GM19043 (cell line): ENCODE results near the gene GPR63.
A peak's percentile ranks its signal among the peaks of the same experiment; 100 is the strongest.

Experiments used
- ATAC-seq: cut with Tn5 transposase; IDR thresholded peaks from one replicate; pipeline ENCODE4 v1.9.1; 2021; ENCODE audit warnings: low read depth; ENCODE audit not compliant: unreplicated experiment

Gene GPR63

DNA sequence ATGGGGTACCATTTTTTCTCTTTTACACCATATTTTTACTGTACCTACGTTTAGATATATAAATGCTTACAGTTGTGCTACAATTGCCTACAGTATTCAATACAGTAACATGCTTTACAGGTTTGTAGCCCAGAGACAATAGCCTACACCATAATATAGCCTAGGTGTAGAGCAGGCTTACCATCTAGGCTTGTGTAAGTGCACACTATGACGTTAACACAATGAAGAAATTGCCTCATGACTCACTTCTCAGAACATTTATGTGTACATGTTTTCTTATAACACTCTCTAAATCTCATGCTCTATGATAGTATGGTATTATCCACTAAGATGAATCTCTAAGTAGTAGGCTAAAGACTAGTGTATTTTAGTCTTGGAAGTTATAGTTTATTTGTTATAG lies 13.5 kb downstream of the GPR63 start:
- ATAC-seq, result no peak

DNA sequence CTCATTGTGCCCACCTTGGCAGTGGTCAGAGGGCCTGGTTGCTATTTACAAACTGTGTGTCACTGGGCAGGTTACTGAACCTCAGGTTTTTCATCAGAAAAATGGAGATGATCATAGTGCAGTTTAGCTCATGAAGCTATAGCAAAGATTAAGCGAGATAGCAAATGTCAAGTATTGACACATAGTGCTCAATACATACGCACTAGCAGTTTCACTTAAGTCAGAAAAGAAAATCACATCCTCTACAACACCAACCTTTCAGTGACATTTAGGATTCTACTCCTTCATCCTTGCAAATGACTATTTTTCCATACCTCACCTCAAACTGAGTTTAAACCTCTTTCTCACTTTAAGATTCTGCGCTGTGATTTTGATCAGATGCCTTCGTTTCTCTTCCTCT lies 16.2 kb downstream of the GPR63 start:
- no peak for ATAC-seq

DNA sequence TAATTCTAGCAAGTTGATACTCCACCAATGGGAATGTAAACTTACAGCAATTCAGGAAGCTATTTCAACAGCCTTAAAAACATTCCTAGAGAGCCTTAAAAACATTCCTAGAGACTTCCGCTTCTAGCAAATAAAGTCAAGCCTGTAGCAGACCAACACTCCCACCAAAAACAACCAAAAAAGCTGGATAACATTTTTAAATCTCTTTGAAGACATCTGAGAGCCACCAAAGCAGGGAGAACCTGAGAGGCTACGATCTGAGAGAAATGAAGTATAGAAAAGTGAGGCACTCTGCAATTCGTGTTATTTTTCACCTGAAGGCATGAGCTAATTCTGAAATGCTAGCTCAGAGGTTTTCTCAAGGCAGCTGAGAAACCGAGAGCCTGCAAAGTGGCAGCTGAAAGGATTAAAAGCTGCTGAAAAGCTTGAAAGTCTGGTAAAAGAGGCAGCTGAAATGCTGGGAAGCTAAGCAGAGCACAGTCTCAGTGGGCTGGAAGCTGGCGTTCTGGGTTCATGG lies 20.9 kb downstream of the GPR63 start:
- no peak for ATAC-seq

DNA sequence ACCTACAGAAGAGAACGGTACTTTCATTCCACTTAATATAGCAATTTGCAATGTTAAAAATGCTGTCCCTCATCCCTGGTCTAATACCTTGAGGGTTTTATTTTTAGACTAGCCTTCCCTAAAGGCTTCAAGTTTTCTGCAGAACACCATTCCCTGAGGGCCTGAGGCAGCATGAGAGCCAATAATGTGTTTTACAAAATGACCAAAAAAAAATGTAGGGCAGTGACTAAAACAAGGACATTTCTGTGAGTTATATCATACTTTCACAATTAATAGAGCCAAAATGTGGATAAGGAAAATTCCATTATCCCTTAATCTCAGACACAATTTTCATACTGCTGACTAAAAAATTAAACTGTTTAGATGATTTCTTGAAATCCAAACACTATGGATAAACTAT lies 22.7 kb downstream of the GPR63 start:
- ATAC-seq, result no peak

DNA sequence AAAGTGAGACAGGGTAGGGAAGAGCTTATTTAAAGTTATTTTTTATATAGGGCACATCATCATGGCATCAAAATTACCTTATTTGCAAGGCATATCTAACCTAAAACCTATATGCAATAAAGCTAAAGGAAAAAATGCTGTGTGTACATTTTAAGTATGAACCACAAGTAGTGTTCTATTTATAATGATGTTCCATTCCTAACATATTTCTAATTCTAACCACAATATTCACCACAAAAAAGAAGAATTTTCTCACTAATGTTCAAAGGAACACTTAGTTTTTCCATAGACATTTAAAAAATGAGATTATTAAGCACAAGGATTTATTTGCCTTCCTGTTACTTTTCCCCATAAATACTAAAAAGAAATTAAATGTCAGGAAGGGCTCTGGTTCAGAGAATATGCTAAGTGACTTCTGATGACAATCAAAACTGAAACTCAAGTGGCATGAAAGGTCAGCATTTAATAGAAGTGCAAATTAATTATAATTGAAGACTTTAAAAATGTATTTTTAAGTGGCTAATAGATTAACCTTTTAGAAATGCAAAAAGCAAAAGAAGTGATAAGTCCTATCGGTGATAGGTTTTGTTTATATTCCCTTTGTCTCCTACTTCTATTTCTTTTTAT lies 25.1 kb downstream of the GPR63 start:
- no peak for ATAC-seq

DNA sequence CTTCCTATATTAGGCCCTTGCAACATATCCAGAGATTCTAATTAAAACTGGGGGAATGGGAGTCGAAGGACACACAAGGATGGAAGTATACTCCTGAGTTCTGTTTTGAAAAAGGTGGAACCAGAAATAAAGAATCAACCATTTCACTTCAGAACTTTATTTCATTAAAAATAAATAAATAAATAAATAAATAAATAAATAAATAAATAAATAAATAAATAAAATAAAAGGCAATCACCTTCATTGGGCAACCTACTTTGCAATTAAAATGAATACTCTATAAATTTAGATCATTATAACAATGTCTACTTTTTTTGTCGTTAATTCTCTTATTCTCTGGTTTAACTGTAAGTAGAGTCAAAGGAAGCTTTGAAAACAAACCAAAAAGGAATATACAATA lies 25.6 kb downstream of the GPR63 start:
- no peak for ATAC-seq

DNA sequence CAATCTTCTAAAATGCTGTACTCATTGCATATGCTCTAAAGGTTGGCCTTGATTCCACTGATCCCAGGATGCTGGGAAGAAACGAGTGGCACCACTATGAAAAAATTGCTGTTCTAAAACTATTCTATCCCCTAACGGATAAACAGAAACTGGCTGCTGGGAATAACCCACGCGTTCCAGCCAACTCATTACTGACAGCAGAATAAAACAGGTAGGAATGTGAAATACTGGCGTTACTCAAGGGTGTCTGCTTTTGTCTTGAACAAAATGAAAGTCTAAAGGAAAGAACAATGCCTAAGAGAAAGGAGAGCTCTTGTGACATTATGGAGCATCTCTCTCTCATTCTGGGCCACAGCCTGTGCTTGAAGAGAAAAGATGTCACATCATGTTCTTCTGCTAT lies 26.1 kb downstream of the GPR63 start:
- ATAC-seq, result no peak

DNA sequence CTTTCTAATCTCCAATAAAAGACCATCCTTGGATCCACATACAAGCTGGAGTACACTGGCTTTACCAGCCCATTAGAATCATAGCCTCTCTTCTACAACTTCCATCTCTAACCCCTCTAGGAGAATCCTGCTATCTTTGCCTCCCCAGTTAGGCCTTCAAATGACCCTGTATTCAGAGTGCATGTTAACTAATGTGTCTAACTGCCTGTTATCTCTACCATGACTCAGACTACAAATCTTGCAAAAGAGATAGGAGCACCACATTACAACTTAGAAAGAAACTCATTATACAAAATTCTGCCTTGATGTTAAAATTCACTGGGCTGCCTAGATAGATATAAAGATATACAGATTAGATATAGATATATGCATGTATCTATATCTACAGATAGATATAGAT lies 28.2 kb downstream of the GPR63 start:
- no peak for ATAC-seq

DNA sequence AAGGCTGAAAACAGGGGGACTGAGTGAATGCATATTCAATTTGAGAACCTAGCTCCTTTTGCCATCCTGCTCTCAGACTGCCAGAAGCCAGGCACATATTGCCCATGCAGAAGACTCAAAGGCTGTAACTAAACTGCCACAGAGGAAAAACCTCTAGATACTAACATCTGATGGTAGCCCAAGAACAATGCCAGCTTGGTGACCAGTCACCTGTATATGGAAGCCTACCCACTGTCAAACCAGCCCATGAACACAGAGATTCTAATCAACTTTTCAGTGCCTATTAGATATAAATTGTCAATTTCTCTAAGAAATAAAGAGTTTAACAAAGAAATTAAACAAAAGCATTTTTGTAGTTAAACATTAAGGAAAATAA lies 34.2 kb downstream of the GPR63 start:
- ATAC-seq, result no peak

DNA sequence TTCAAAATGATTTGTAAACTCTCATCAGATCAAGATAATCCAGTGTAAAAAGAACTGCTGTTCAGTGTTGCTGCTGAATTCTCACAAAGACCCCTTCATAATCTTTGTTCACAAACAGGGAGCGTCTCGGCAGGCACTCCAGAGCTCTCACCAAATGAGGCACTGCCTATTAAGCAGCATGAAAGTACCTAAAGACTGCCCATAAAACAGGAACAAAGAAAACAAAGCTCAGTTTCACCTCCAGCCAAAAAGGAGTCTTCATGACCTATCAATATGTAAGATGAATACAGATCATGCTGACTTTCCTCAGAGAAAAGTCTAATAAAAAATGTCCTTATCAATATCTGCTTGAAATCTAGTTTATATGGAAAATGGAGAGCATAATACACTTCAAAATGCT lies 41.8 kb downstream of the GPR63 start:
- peak; percentile 98 for ATAC-seq

DNA sequence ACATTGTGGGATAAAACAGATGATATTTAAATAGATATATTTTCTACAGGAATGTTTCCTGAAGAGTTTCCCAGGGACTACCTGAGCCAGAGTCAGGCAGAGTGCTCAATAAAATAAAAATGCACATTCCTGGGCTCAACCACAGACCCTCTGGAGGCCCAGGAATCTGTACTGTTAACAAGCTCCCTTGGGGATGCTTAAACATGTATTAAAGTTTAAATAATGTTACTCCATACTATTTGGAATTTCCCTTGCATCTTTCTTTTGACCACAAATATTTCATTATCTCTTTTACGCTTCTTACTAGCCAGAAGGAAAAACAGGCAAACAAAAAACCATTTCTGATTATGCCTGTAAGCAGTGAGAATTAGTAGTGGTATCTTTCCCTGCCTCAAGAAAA lies 42.3 kb downstream of the GPR63 start:
- peak; percentile 12 for ATAC-seq

DNA sequence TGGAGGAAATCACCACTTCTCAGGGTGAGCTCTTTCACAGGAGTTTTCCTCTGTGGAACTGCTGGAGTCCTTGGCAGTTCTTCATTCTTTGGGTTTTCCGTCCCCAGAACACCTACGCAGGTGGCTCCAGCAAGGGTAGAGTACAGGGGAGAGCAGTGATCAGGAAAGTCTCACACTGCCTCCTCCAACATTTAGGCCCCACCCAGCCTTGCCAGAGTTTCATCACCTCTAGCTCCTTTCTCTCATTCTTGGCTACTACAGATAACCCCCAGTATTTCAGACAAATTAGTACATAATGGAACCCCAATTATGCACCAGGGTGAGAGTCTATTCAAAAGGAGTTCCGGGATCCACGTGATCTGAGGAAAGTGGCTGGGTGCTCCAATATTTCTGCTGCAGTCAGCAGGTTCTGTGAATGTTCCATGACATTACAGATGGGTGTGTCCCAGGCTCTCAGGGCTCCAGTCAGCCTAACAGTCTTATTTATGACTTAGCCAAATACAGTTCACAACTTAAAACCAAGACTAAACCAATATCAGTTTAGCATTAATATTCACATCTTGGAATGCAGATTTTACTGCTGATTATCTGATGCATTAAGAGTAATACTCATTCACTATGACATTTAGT lies 44.6 kb downstream of the GPR63 start:
- no peak for ATAC-seq

DNA sequence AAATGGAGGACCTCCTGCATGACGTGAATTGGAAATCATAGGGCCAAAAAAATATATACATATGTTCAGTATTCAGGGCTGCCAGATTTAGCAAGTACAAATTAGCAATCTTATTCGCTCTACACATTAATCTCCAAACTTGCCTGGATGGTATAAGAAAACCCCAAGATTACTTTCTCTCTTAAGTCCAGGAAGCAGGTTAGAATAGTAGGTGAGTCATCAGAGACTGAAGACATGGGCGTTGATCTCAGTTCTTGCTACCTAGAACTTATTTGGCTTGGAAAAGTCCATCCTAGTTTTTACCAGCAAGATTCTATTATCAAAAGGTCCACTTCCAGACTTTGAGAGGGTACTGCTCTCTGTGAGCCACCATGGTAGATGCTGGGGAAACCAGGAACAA lies 47.4 kb downstream of the GPR63 start:
- ATAC-seq, result no peak

DNA sequence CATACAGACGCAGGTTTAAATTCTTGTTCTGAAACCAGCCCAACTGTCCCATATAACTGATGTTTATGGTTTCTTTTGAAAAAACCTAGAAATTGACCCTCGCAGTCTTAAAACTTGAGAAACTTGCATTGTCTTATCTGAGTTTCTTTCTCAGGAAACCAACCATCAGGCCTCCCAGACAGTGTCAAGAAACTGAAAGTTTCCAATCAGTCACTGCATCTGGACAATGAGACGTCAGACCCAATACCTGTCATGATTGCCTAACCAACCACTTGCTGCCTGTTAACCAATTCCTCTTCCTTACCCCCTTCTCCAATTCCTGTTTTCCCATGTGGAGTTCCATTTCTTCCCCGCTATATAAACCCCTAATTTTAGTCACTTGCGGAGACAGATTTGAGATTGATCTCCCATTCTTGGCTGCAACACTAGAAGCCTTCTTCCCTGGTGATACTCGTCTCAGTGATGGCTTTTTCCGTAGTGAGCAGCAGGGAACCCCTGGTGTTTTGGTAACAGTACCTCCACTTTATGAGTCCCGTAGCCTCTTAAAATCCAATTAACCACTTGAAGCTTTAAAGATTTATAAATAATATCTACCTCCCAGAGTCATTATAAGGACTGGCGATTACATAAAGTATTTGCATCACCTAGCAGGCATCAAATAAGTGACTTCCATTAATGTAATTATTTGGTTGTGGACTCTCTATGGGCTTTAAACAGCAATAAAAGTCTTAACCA lies 49.3 kb downstream of the GPR63 start:
- no peak for ATAC-seq

DNA sequence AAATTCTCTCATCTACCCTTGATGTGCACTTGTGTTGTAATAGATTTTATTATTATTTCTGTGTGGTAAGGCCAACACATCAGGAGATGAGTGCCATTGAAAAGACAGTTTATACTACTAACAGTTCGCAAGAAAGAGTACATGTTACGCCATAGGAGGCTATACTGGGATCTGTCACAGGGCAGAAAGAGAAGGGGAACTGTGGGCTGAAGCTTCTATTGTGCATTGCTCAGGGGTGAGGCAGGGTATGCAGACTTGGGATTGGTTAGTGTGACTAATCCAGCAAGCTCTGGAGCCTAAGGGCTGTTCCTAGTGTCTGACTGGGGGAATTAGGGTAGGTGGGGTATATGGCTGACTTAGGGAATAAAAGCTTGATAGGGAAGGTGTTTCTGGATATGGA lies 50.9 kb downstream of the GPR63 start:
- ATAC-seq, result no peak

DNA sequence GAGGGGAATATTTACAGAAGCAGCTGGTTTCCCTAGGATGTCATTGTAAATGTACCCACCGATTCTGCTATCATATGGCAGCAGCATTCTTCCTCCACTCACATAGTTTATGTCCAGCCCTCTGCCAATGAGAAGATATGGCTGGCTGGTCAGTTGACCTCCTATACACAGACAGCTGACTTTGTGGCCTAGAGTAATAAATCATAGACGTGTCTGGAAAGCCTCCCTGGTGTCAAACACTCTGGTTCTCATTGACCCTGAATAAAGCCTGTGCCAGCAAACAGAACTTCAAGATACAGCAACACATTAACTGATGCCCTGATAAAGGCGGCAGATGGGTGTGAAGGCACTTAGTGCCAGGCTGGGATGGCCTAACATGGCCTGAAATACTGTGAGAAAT lies 52.6 kb downstream of the GPR63 start:
- ATAC-seq, result no peak

DNA sequence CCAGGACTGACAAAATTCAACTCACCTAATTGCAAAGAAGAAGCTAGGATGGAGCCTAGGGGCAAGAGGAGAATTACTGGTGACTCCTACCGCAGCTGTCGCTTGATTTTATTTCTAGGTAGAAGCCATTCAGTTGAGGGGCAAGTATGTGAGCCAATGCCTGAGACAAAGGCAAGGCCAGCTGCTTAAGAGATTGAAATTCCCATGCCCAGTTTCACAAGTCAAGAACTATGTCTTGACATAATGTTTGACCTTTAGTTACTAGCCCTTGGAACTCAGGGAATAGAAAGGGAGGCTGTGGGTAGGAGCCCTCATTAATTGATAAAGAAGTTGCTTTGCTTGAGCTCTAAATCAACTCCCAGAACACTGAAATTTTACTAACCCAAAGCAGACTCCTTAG lies 54.0 kb downstream of the GPR63 start:
- no peak for ATAC-seq

DNA sequence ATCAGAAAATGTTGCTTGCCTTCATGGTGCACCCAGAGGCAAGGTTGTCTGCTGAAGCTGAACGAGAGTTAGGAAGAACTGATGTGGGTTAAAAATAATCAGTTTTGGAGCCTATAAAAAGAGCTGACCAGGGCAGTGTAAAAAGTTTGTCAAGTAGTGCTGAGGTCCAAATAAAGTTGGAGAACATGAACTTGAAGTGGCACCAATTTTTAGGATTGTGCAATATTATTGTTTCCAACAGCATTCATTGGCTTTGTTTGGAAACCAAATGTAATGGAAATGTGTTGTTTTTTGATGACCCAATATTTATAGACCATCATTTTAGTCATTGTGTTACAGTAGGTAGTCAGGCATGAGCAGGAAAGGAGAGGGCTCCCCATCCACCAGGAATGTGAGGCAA lies 55.7 kb downstream of the GPR63 start:
- ATAC-seq, result no peak

DNA sequence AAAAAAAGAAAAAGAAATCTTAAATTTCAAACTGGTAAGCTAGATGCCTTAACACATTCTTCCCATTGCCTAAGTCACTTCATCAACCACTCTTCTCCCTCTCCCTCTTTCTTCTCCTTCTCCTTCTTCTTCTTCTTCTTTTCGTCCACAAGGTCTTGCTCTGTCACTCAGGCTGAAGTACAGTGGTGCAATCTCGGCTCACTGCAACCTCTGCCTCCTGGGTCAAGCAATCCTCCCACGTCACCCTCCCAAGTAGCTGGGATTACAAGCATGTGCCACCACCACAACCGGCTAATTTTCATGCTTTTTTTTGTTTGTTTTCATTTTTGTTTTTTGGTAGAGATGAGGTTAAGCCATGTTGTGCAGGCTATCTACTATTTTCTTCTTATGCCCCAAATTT lies 60.2 kb downstream of the GPR63 start:
- no peak for ATAC-seq

DNA sequence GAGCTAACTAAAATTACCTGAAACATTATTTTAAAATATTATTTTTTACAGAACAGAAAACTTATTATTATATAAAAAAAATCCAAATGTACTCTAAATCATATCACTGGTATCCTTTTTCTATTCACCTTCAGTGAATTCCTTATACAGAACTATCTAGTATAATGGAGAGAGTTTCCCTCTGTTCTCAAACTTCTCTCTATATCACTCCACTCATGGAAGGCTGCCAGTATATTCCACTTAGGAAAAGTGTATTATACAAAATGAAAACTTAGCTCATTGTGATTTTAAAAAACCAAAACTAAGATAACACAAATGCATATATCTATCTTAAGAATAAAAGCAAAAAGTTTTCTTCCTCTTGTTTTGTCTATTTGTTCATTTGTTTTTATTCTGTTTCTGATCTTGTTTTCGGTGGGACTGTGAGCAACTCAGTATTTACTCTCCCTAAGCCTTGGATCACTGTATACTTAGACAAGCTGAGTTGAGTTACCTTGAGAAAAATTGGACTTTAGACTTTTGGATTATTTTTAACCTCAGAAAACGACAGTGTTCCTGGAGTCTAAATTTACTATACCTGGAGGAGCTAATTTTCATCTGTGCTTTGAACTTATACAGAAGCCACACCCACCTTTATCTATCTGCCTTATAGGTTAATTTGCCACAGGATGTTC lies 61.4 kb downstream of the GPR63 start:
- no peak for ATAC-seq

DNA sequence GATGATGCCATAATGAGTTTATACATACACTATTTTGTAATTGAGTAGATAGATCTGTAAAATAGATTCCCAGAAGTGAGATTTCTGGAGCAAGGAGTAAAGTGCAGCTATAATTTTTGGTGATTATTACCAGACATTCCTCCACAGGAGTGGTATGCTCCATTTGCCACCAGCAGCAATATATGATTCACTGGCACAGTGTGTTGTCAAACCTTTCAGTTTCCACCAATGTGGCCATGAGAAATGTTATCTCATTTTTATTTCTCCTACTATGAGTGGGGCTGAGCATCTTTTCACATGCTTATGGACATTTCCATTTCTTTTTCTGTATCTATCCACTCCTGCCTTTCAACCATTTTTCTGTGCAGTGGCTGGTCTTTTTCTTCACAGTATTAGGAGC lies 70.5 kb downstream of the GPR63 start:
- ATAC-seq, result no peak
